NB4 (cell line): ENCODE measurements around the gene MGAT1.

Source experiments
- CTCF ChIP-seq: IDR thresholded peaks from one replicate; pipeline ENCODE4 v1.5.1; 2012; ENCODE audit warnings: low read depth, low read length
- POLR2A ChIP-seq: IDR thresholded peaks from 2 replicates; pipeline ENCODE4 v1.6.1; 2011; ENCODE audit warnings: mild to moderate bottlenecking; ENCODE audit not compliant: insufficient read length; ENCODE audit errors: extremely low read depth

- TF ChIP-seq CTCF (no peak), POLR2A (no peak)
These were observed 32.8 kb downstream of the MGAT1 start for GRCh38 chr5:180769821-180770220.
